HG02759 (cell line): ENCODE results near the gene SRBD1.
A peak's percentile ranks its signal among the peaks of the same experiment; 100 is the strongest.

Source experiments
- ATAC-seq: cut with Tn5 transposase; IDR thresholded peaks from one replicate; pipeline ENCODE4 v1.9.1; 2021; ENCODE audit warnings: mild to moderate bottlenecking, moderate library complexity; ENCODE audit not compliant: unreplicated experiment

The SRBD1 gene

DNA sequence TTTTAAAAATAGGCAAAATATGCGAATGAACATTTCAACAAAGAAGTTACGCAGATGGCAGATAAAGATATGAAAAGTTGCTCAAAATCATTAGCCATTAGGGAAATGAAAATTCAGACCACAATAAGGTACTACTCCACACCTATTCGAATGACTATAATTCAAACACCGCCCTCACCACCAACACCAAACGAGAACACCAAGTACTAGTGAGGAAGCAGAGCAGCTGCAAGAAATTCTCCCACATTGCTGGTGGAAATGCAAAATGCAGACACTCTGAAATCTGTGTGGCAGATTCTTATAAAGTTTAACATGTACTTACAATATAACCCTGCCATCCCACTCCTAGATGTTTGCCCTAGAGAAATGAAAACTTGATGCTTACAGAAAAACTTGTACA lies 23.2 kb upstream of the SRBD1 start:
- ATAC-seq, result no peak

DNA sequence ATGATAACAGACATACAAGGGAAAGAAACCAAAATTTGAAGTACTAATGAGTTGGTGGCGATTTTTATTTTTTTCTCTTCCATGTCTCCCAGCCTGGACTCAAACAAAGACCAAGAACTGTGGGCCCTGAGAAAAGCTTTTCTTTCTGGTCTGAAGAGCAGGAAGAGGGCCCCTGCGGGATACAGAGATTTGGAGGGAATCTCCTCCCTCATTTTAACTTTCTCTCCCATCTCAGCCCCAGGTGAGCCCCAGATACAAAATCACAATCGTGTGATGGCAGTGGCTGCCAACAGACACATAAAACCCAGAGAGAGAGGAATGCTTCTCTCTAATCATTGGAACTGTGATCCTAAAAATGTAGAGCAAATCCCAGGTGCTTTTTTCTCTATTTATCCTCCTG lies 20.9 kb upstream of the SRBD1 start:
- ATAC-seq, result no peak

DNA sequence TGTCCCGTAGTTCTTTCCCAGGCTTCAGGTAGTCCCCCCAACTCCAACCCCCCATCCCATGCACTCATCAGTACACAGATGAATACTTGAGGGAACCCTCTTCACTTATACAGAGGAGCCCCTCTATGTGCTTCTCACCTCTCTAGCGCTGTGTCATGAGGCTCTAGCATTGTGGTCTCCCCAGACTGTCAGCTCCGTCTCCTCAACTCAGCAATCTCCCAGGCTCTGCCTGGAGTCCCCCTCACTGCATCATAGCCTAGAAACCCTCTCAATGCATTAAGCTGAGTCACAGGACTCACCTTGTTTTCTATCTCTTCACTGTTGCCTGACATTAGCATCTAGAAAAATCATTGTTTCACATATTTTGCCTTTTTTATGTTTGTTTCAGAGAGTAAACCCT lies 20.3 kb upstream of the SRBD1 start:
- ATAC-seq, result no peak

DNA sequence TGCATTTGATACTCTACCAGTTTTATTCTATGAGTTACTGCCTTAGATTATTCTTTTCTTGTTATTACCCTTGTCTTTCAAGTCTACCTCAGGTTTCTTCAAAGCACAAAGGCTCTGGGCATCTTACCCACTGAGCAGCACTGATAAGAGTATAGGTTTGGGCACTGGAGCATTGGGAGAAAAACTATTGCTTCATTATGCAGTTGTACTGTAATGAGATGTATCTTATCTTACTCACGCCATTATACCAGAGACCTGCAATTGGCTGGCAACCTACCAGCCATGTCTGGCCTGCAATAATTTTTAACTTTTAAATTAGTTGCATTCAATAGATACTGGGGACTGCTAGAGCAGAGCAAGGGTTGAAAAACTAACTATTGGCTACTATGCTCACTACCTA lies 18.9 kb upstream of the SRBD1 start:
- no peak for ATAC-seq

DNA sequence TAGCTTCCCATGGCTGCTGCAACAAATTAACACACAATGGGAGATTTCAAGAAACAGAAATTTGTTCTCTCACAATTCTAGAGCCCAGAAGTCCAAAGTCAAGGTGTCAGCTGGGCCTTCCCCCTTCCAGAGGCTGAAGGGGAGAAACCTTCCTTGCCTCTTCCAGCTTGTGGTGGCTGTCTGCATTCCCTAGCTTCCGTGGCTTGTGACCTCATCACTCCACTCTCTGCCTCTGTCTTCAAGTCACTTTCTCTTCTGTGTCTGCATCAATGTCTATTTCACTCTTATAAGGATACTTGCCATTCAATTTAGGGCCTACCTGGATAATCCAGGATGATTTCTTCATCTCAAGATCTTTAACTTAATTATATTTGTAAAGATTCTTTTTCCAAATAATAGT lies 16.8 kb upstream of the SRBD1 start:
- no peak for ATAC-seq

DNA sequence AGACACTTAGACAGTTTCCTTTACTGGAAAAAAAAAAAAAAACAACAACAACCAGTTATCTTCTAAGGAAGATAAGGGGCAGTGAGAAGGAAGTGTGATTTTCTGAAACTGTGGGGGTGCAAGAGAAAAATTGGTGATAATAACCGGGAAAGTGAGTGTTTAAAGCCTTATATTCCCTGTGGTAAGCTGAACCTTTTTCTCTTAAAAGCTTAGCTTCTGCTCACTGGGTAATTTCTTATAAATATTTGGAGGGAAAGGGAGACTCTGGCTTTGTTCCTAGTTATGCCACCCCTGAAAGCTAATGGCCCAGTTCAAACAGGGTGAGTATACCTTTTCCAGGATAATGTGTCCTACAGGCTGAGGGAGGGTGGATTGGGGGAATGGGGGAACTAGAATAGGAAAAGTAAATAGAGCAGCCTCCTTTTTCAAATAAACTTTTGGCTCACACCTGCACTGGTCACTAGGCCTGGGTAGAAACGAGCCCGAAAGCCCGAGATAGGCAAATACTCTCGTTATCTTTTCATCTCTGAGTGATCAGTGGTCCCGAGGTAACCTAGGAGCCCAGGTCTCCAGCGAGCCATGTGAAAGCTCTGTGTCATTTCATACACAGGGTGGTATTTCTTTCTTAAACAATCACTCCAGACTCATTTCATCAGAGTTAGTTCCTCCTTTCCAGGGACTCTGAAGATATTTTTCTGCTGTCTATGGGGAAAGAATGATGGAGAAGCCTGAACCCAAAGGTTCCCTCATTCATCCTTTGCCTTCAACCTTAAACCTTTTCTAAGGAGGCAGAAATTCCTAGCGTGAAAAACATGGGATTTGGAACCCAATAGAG lies 15.5 kb upstream of the SRBD1 start:
- ATAC-seq, result no peak

DNA sequence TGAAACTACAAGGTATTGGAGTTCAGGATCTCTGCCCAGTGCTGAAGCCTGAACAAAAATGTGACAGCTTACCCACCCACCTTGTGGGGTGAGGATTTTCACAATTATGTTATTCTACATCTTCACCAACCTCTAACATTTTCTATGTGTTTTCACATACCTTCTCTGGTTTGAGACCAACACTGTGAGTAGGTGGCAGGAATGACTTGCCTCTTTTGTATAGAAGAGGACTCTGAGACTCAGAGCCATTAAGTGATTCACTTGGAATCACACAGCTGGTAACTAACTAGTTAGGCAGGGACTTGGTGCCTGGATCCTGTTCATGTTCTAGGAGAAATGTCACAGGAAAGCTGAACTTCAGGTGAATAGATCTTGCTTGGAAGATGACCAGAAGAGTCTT lies 14.8 kb upstream of the SRBD1 start:
- ATAC-seq, result no peak

DNA sequence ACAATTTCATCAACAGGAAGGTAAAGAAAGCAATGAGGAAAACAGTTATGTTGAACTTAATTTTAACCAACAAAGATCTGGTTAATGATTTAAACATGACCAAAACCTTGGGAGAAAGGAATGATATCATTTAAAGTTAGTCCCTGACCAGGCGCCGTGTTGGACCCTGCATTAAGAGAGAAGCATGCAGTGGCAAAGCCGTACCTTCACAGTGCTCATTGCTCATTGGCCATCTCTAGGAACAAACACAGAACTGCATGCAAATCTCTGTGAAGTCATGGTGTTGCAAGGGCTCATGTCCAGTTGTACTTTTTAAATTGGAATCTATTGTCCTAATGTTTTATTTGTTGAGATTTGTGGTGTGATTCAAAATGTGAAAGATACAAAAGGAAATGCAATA lies 12.0 kb upstream of the SRBD1 start:
- ATAC-seq, result no peak

DNA sequence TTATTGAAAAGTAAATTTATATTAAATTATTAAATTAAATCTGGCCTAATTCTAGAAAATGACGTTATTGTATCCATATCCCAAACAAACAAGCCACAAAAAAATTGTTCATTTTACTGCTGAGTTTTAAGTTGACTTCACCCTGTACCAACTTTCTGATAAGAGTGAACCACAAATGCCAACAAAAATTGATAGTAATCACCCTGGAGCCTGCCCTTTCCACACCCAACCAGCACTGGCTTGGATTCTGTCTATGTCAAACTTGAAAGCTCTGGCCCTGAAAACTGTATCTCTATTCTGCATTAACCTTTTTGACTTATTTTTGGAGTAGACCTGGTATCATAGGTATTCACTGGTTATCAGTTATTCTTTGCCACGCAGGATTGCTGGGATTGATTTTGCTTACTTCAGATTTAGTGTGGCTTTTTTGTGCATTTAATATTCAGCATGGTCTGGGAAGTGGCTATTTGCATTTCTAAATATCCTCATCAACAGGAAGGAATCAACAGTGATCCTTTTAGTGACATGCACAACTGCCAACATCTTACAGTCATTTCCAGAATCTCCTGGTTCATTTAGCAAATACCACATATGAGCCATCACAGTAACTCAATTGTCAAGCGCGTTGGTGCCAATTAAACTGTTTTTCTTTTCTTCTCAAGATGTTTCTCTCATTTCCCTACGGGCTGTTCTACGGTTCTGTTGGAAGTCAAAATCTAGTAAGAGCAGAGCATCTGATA lies 11.4 kb upstream of the SRBD1 start:
- ATAC-seq, result no peak

DNA sequence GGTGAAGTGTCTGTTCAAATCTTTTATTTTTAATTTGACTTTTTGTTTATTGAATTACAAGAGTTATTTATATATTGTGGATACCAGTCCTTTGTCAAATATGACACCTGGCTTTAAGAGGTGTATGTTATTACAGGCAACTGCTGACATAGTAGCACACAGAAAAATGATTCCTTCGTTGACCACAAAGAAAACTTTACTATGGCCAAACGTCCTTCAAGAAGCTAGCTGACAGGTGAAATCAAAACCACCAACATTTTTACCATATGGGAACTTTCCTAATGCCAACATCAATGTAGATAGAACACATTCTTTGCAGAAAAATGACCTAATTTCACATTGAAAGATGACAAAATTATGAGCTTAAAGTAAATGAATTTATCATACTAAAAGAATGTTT lies 6.4 kb upstream of the SRBD1 start:
- ATAC-seq, result no peak

DNA sequence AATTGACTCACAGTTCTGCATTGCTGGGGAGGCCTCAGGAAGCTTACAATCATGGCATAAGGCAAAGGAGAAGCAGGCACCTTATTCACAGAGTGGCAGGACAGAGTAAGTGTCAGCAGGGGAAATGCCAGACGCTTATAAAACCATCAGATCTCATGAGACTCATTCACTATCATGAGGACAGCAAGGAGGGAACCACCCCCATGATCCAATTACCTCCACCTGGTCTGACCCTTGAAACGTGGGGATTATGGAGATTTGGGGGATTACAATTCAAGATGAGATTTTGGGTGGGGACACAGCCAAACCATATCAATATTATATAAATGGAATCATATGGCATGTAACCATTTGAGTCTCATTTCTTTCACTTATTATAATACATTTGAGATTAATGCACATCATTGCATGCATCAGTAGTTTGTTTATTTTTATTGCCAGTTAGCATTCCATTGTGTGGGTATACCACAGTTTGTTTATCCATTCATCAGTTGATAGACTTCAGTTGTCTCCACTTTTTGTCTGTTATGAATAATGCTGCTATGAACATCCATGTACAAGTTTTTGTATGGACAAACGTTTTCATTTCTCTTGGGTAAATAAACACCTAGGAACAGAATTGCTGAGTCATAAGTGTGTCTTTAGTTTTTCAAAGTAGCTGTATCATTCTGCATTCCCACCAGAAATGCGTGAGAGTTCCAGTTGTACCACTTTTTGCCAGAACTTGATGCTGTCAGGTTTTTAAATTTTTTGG lies 5.8 kb upstream of the SRBD1 start:
- ATAC-seq, result no peak

DNA sequence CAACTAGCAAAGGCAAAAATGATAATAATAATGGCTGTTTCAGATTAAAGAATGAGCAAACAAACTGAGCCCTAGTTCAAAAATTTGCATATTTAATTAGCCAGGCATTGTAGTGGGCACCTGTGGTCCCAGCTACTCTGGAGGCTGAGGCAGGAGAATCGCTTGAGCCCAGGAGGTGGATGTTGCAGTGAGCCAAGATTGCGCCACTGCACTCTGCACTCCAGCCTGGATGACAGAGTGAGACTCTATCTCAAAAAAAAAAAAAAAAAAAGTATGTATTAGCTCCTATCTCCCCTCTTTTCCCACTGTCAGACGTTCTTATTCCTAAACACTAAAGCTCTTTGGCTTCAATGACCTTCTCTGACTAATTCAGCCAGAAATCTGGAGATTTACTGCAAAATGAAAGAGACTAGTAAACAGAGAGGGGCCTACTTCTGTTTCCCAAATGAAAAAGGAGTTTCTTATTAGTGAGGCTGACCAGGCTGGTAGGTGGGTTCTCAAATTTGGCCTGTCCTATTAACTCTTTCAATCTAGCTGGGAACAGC lies 3.9 kb upstream of the SRBD1 start:
- no peak for ATAC-seq

DNA sequence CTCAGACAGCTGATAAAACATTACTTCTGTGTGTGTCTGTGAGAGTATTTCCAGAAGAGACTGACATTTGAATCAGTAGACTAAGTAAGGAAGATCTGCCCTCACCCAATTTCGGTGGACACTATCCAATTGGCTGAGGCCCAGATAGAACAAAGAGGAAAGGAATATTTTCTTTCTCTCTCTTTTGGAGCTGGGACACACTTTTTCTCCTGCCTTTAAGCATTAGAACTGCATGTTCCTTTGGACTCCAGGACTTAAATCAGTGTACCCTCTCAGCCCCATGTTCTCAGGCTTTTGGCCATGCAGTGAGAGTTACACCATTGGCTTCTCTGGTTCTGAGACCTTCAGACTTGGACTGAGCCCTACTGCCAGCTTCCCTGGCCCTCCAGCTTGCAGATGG lies 3.3 kb upstream of the SRBD1 start:
- no peak for ATAC-seq

DNA sequence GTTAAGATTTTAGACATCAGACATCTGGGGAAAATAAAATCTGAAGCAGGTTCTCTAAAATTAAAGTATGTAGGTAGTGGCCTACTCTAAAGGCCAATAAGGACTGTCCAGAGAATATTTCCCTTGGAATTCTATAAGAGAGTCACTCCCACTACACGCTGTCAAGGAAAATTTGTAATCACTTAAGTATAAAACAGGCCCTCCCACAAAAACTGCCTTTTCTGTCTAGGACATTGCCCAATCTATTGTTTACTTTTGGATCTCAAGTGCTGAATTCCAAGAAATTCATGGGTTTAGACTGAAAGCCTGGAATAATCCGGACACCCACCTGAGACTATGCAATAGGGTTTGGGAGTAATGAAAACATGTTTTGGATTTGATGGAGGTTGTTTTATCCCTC lies 1.7 kb upstream of the SRBD1 start:
- ATAC-seq, result no peak

DNA sequence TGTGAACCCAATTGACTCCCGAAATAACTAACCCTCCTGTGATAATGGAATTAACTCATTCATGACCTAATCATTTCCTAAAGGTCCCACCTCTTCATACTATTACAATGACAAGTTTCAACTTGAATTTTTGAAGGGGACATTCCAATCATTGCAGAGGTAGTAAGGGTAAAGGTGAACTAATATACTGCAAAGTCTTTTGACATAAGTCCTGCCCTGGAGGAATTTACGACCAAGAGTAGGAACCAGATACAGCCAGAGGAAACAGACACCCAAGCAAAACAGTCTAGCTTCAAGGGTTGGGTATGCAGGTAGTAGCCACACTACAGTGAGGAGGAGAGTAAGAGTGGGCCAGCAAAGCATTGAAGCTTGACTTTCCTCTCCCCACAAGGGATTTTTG lies 1.2 kb upstream of the SRBD1 start:
- ATAC-seq, result no peak

DNA sequence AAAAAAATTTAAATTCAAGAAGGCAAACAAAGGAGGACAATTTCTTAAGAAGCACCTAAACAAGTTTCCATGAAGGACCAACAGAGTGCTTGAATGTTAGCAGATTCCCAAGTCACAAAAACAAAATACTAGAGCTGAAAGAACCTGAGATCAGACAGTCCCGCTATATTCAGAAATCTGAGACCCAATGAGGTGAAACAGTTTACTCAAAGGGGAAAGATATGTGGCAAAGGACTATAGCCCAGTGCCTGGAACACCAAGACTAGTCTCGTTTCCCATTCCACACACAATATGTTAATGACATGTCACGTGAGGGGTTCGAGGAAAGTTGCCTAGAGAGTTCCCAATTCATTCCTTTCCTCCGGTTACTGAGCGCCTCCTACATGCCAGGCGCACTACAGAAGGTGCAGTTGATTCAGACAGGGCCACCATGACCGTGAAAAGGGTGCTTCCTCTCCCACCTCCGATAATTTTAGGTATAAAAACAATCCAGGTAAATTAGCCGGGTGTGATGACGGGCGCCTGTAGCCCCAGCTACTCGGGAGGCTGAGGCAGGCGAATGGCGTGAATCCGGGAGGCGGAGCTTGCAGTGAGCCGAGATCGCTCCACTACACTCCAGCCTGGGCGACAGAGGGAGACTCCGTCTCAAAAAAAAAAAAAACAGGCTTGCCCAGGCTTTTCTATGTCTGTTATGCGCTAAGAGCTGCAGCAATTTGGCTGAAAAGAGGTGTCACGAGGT lies 617 bp downstream of the SRBD1 start:
- peak; percentile 56 for ATAC-seq

DNA sequence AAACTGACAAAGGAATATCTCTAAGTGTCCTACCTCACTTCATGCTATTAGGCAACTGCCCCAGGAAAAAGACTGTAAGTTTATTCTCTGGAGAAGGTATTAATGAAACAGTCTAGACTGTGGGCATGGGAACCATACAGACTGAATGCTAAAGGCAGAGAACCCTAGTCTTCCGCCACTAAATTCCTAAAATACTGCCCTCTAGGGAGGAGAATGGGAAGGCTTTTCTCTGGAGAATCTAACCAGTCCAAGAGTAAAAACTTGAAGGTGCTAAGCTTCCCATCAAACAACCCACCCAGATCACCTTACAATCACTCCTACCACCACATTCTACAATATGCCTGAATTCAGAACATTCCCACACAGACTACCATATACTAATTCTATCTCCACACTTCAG lies 3.4 kb downstream of the SRBD1 start:
- ATAC-seq, result no peak

DNA sequence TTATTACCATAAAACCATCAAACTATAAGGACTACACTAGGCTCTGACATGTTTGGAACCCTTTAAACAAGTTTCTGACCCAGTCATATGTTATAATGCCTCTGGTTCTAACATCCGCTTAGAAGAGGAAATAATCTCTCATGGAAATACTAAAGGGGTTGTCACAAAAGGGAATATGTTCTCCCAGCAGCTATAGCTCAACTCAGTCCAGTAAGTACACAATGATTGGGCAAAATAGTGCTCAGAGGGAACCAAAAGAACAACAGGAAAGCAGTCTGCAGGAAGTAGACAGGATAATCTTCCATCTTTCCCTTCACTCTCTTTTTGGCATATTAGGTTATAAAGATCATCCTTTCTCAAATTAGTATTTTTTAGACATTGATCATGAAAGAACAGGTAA lies 4.3 kb downstream of the SRBD1 start:
- no peak for ATAC-seq

DNA sequence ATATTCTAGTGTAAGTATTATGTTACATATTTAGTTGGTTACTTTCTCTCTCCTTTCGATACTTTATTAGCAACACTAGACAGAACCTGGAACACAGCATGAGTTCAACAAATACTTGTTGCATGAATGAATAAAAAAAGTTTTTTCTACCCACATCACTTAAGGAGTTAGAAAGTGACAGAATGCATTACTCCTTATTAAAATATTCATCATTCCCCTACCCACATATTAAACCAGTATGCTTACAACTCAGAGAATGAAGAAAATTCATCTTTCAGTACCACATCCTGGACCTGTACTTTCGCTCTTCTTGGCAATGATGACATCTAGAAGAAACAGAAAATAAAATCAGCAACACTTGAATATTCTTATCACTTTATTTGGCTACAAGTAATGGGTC lies 6.0 kb downstream of the SRBD1 start:
- no peak for ATAC-seq

DNA sequence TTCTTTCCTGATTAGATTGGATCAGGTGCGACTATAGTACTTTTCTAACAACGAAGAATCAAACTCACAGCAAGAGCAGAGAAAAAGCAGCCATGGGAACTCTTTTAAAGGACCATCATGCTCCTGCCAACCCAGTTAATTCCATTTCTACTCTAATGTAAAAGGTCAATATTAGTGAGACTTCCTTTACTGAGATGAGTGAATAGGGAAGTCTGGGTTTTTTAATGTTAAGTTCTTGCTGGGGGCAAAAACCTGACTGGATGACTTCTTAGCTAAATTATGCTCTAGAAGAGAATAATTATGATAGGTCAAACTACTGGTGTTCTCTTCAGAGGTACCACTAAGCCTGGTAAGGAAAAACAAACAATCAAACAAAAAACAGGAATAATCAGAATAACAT lies 8.4 kb downstream of the SRBD1 start:
- no peak for ATAC-seq

DNA sequence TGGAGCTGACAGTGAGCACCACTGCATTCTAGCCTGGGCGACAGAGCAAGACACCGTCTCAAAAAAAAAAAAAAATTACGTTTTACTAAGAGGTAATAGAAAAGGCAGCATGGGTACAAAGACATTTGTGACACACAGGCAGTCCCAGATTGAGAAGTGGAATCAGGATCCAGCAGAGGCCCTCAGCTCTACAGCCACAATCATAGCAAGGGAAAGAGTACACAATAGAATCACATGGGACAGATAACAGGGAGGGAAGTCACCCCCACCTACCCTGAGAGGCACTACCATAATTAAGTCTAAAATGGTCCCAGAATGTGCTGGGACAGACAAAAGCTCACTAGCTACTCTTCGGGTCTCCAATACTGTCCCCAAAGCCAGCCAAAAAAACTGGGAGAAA lies 12.5 kb downstream of the SRBD1 start:
- ATAC-seq, result no peak
